ENCODE data around the gene FBXO42. TPM values are rescaled to one million over a fixed set of nuclear protein-coding genes. Genes with fewer than 3 reads are reported as not detected.

The FBXO42 gene
- total and polyA plus RNA-seq, 2 of the 8 experiments (the other 6 are each of a cell fraction or from before 2014, with no cell fraction given) = 15.1 to 17.0 TPM

- 85% methylated on average over 6 of the region's 6 CpGs; no CpG with 5 or more reads in 1 of the 2 experiments for WGBS, 2 experiments (ENCODE audit: extremely low coverage in 1 of 2, insufficient coverage in 1 of 2, insufficient read length in 1 of 2, insufficient replicate concordance in 2 of 2, low coverage in 1 of 2, low lambda C conversion rate in 2 of 2, missing lambda C conversion rate in 1 of 2)
- POLR2A ChIA-PET (ENCODE audit: partially characterized antibody) = interaction anchor here (1.0 to 4.5 kb wide), 4 partner anchors 9 to 26 kb away, joined by 3 to 26 read pairs (median 8); no protein-coding TSS in a partner anchor
These were observed 133.6 kb downstream of the FBXO42 start for GRCh38 chr1:16218674-16219071.

More at GRCh38 chr1:16218674-16219071, 133.6 kb downstream of the FBXO42 start:
- H2BK12ac ChIP-seq (ENCODE audit: low read depth, low read length) = no peak overlapping the region
- no peak overlapping the region for H3K18ac ChIP-seq (ENCODE audit: extremely low read depth, low read length)
- no peaks in the 10 kb centered on the region for H3K9me3 ChIP-seq (ENCODE audit: insufficient read depth in 2 of 2, low read depth in 1 of 2, low read length in 1 of 2)
- peaks cover 21% of the 10 kb centered on the region for H3K23me2 ChIP-seq (ENCODE audit: low read depth, low read length)
- H3K9ac ChIP-seq (replicated peaks in 1 of 4; ENCODE audit: extremely low read depth in 1 of 4, low read depth in 3 of 4, low read length in 3 of 4) = no peak overlapping the region
- no peak overlapping the region for H2BK20ac ChIP-seq (ENCODE audit: low read length)
- H3K14ac ChIP-seq (ENCODE audit: insufficient read length) = no peak overlapping the region
- no peak overlapping the region for H2AFZ ChIP-seq (ENCODE audit: low read length)
- H2BK120ac ChIP-seq (replicated peaks; ENCODE audit: low read depth, low read length) = no peak overlapping the region
- no peaks in the 10 kb centered on the region for H3K36me3 ChIP-seq (ENCODE audit: control insufficient read depth in 2 of 4, insufficient read depth in 4 of 4, low read length in 3 of 4)
- H3K27ac ChIP-seq (ENCODE audit: low read depth, low read length) = no peak overlapping the region
- no peak overlapping the region for H3K56ac ChIP-seq (replicated peaks; ENCODE audit: insufficient read length, low read depth, low read length)
- H4K91ac ChIP-seq (replicated peaks; ENCODE audit: insufficient read length, low read length) = no peak overlapping the region
- CTCF ChIA-PET (ENCODE audit: partially characterized antibody) = interaction anchor here (1.1 to 3.8 kb wide), 5 partner anchors 12 to 30 kb away, joined by 3 to 21 read pairs (median 5); no protein-coding TSS in a partner anchor
- no peak overlapping the region for H3K4me2 ChIP-seq (ENCODE audit: insufficient read depth in 1 of 2, low read depth in 2 of 2, low read length in 2 of 2)
- peaks cover 0 to 14% (median 6%) of the 10 kb centered on the region in 4 experiments; a peak in 5 of 7 replicates for H3K27me3 ChIP-seq (replicated peaks in 1 of 4; ENCODE audit: control insufficient read depth in 3 of 4, extremely low read depth in 1 of 4, insufficient read depth in 3 of 4, low read length in 3 of 4)
- H4K20me1 ChIP-seq (replicated peaks in 1 of 2; ENCODE audit: control insufficient read depth in 1 of 2, insufficient read depth in 2 of 2, low read length in 2 of 2) = peaks cover 0 to 6% of the 10 kb centered on the region in 2 experiments
- H4K8ac ChIP-seq (ENCODE audit: extremely low read depth, insufficient read depth, low read length) = no peak overlapping the region
- no peak overlapping the region for H4K5ac ChIP-seq (ENCODE audit: insufficient read length, low read depth, low read length)
- FAIRE-seq (no peak), DNase-seq (ENCODE audit: low read depth in 1 of 2, low spot score in 2 of 2) (no peak)
- H3K4me1 ChIP-seq (replicated peaks in 1 of 4; ENCODE audit: control insufficient read depth in 3 of 4, insufficient read depth in 4 of 4, low read length in 3 of 4) = peaks cover 0 to 15% (median 12%) of the 10 kb centered on the region in 4 experiments; a peak in 6 of 7 replicates
- no peak overlapping the region for H3K4me3 ChIP-seq (ENCODE audit: extremely low read depth in 1 of 4, insufficient read depth in 2 of 4, low read depth in 3 of 4, low read length in 4 of 4)
- H3K23ac ChIP-seq (ENCODE audit: insufficient read length) = no peak overlapping the region
- no peaks in the 10 kb centered on the region for H3K79me1 ChIP-seq (ENCODE audit: low read depth, low read length)
- no peaks in the 10 kb centered on the region for H3K79me2 ChIP-seq (ENCODE audit: control insufficient read depth in 1 of 2, insufficient read depth in 2 of 2, low read length in 2 of 2)
- 0 out of 2 replicates have a peak overlapping the region, but pooled peaks have one; percentile 18 for H2BK15ac ChIP-seq (ENCODE audit: low read length)
- no peak overlapping the region for H3K4ac ChIP-seq (replicated peaks; ENCODE audit: insufficient read length, low read depth, low read length)
- TF ChIP-seq CHD2 (IDR thresholded peaks at IDR 0.05; ENCODE audit: low read length) (no peak), EP300 (IDR thresholded peaks at IDR 0.05; ENCODE audit: borderline replicate concordance in 1 of 2, low read depth in 2 of 2, low read length in 2 of 2) (no peak), TAF1 (IDR thresholded peaks at IDR 0.05; ENCODE audit: low read depth, low read length) (no peak), CTBP2 (IDR thresholded peaks at IDR 0.05; ENCODE audit: borderline replicate concordance, insufficient read depth, insufficient read length, low read length) (no peak), CBX5 (IDR thresholded peaks at IDR 0.05; ENCODE audit: low read depth, low read length) (no peak), CTCF (IDR thresholded peaks at IDR 0.05; ENCODE audit: control extremely low read depth in 1 of 3, insufficient read depth in 1 of 3, low read depth in 1 of 3, low read length in 3 of 3) (no peak), EGR1 (IDR thresholded peaks at IDR 0.05; ENCODE audit: borderline replicate concordance, low read depth, low read length) (no peak), EZH2 (IDR thresholded peaks at IDR 0.05; ENCODE audit: low read depth, low read length, severe bottlenecking) (no peak), POLR2A (IDR thresholded peaks at IDR 0.05; ENCODE audit: control extremely low read depth in 1 of 2, low read depth in 2 of 2, low read length in 2 of 2) (no peak)
- H2AK5ac ChIP-seq (ENCODE audit: low read depth, low read length) = no peak overlapping the region
- H2BK5ac ChIP-seq (ENCODE audit: low read depth, low read length) = no peak overlapping the region
